ENCODE measurements around the gene NPAS3. TPM values are rescaled to one million over a fixed set of nuclear protein-coding genes. Genes with fewer than 3 reads are reported as not detected.

The NPAS3 gene
- total and polyA plus RNA-seq, 2 of the 8 experiments (the other 6 are each of a cell fraction or from before 2014, with no cell fraction given) = 0.11 to 0.60 TPM

DNA sequence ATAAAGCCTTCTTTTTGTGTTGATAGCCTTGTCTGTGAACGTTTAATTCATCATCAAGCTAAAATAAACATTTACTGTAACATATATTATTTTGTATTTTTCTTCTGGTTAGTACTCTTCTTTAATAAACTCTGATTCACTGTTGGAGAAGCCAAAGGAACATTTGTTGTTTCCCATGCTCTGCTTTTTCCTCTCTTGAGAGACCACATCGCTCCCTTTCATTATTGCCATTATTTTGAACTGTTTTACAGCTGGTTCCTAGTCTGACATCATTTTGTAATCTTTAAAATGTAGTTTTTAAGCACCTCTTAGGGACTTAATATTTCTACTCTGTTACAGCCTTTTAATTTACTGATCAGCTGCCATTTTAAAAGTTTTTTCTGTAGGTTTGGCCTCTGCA, 301.8 kb downstream of the NPAS3 start:
- Histone ChIP-seq H3K4me3 (ENCODE audit: extremely low read depth in 1 of 4, insufficient read depth in 2 of 4, low read depth in 3 of 4, low read length in 4 of 4) (no peak overlapping the region), H3K27ac (ENCODE audit: low read depth, low read length) (no peak overlapping the region), H3K36me3 (ENCODE audit: control insufficient read depth in 2 of 4, insufficient read depth in 4 of 4, low read length in 3 of 4) (no peaks in the 10 kb centered on the region), H3K9me3 (ENCODE audit: insufficient read depth in 2 of 2, low read depth in 1 of 2, low read length in 1 of 2) (no peaks in the 10 kb centered on the region), H3K18ac (ENCODE audit: extremely low read depth, low read length) (no peak overlapping the region), H3K27me3 (replicated peaks in 1 of 4; ENCODE audit: control insufficient read depth in 3 of 4, extremely low read depth in 1 of 4, insufficient read depth in 3 of 4, low read length in 3 of 4) (no peaks in the 10 kb centered on the region), H2AFZ (ENCODE audit: low read length) (no peak overlapping the region), H3K23me2 (ENCODE audit: low read depth, low read length) (no peaks in the 10 kb centered on the region), H3K79me2 (ENCODE audit: control insufficient read depth in 1 of 2, insufficient read depth in 2 of 2, low read length in 2 of 2) (no peaks in the 10 kb centered on the region), H3K56ac (replicated peaks; ENCODE audit: insufficient read length, low read depth, low read length) (no peak overlapping the region), H2BK120ac (replicated peaks; ENCODE audit: low read depth, low read length) (no peak overlapping the region), H4K5ac (ENCODE audit: insufficient read length, low read depth, low read length) (no peak overlapping the region), H3K9ac (replicated peaks in 1 of 4; ENCODE audit: extremely low read depth in 1 of 4, low read depth in 3 of 4, low read length in 3 of 4) (no peak overlapping the region), H2AK5ac (ENCODE audit: low read depth, low read length) (no peak overlapping the region), H4K91ac (replicated peaks; ENCODE audit: insufficient read length, low read length) (no peak overlapping the region), H3K4ac (replicated peaks; ENCODE audit: insufficient read length, low read depth, low read length) (no peak overlapping the region), H2BK12ac (ENCODE audit: low read depth, low read length) (no peak overlapping the region), H4K8ac (ENCODE audit: extremely low read depth, insufficient read depth, low read length) (no peak overlapping the region), H2BK15ac (ENCODE audit: low read length) (no peak overlapping the region), H3K4me2 (ENCODE audit: insufficient read depth in 1 of 2, low read depth in 2 of 2, low read length in 2 of 2) (no peak overlapping the region), H3K79me1 (ENCODE audit: low read depth, low read length) (no peaks in the 10 kb centered on the region), H4K20me1 (replicated peaks in 1 of 2; ENCODE audit: control insufficient read depth in 1 of 2, insufficient read depth in 2 of 2, low read length in 2 of 2) (no peaks in the 10 kb centered on the region), H3K23ac (ENCODE audit: insufficient read length) (no peak overlapping the region), H2BK5ac (ENCODE audit: low read depth, low read length) (no peak overlapping the region), H2BK20ac (ENCODE audit: low read length) (no peak overlapping the region), H3K14ac (ENCODE audit: insufficient read length) (no peak overlapping the region), H3K4me1 (replicated peaks in 1 of 4; ENCODE audit: control insufficient read depth in 3 of 4, insufficient read depth in 4 of 4, low read length in 3 of 4) (no peaks in the 10 kb centered on the region)
- DNase-seq (ENCODE audit: low read depth in 1 of 2, low spot score in 2 of 2) (no peak), FAIRE-seq (no peak)
- POLR2A ChIA-PET (ENCODE audit: partially characterized antibody) = no interaction called here
- 91% methylated on average over 2 of the region's 2 CpGs; no CpG with 5 or more reads in 1 of the 2 experiments for WGBS, 2 experiments (ENCODE audit: extremely low coverage in 1 of 2, insufficient coverage in 1 of 2, insufficient read length in 1 of 2, insufficient replicate concordance in 2 of 2, low coverage in 1 of 2, low lambda C conversion rate in 2 of 2, missing lambda C conversion rate in 1 of 2)
- no peak for TF ChIP-seq KDM5A (IDR thresholded peaks at IDR 0.05; ENCODE audit: low read length)
- TF ChIP-seq CBX5 (IDR thresholded peaks at IDR 0.05; ENCODE audit: low read depth, low read length) = no peak
- TF ChIP-seq PHF8 (conservative IDR thresholded peaks at IDR 0.05; ENCODE audit: low read depth, low read length) = no peak
- no peak for TF ChIP-seq BRCA1 (IDR thresholded peaks at IDR 0.05; ENCODE audit: low read depth, low read length)
- TF ChIP-seq SIRT6 (IDR thresholded peaks at IDR 0.05; ENCODE audit: low read length) = no peak
- no peak for TF ChIP-seq BACH1 (IDR thresholded peaks at IDR 0.05; ENCODE audit: low read length)
- no peak for TF ChIP-seq TAF1 (IDR thresholded peaks at IDR 0.05; ENCODE audit: low read depth, low read length)
- no peak for TF ChIP-seq CBX8 (IDR thresholded peaks at IDR 0.05; ENCODE audit: borderline replicate concordance, low read depth, low read length)
- TF ChIP-seq RFX5 (IDR thresholded peaks at IDR 0.05; ENCODE audit: borderline replicate concordance, low read depth, low read length) = no peak
- TF ChIP-seq GTF2F1 (IDR thresholded peaks at IDR 0.05; ENCODE audit: borderline replicate concordance, low read depth, low read length) = no peak
- no peak for TF ChIP-seq KDM1A (IDR thresholded peaks at IDR 0.05; ENCODE audit: borderline replicate concordance, low read length)
- TF ChIP-seq SIX5 (IDR thresholded peaks at IDR 0.05; ENCODE audit: low read depth, low read length) = no peak
- no peak for TF ChIP-seq CREB1 (IDR thresholded peaks at IDR 0.05)
- TF ChIP-seq BCL11A (IDR thresholded peaks at IDR 0.05; ENCODE audit: low read depth in 2 of 2, low read length in 2 of 2) = no peak
- CTCF ChIA-PET (ENCODE audit: partially characterized antibody) = no interaction called here

Data from H1 (cell line).